Measurements from ENCODE around the gene GCK.

Gene GCK

GRCh38 chr7:44213877-44214388, 24.7 kb upstream of the GCK start:
- H3K4me3 ChIP-seq (ENCODE audit: low read depth, low read length) = no peak overlapping the region
- TF ChIP-seq CTCF (IDR thresholded peaks at IDR 0.05; ENCODE audit: low read depth, low read length) = no peak
- in situ Hi-C loops (cut with HindIII; ENCODE audit: low sequenced_read_pairs) = no loop called here
- no peak for DNase-seq (ENCODE audit: low read depth, low spot score)

- H3K4me3 ChIP-seq (ENCODE audit: low read depth, low read length) = no peak overlapping the region
- TF ChIP-seq CTCF (IDR thresholded peaks at IDR 0.05; ENCODE audit: low read depth, low read length) = no peak
- in situ Hi-C loops (cut with HindIII; ENCODE audit: low sequenced_read_pairs) = no loop called here
- no peak for DNase-seq (ENCODE audit: low read depth, low spot score)
Measured at GRCh38 chr7:44213206-44213876, 24.1 kb upstream of the GCK start.

- TF ChIP-seq CTCF (IDR thresholded peaks at IDR 0.05; ENCODE audit: low read depth, low read length) = no peak
- no peak overlapping the region for H3K4me3 ChIP-seq (ENCODE audit: low read depth, low read length)
- in situ Hi-C loops (cut with HindIII; ENCODE audit: low sequenced_read_pairs) = no loop called here
- no peak for DNase-seq (ENCODE audit: low read depth, low spot score)
Measured at GRCh38 chr7:44212581-44213184, 23.4 kb upstream of the GCK start.

GRCh38 chr7:44212018-44212417, 22.8 kb upstream of the GCK start:
- in situ Hi-C loops (cut with HindIII; ENCODE audit: low sequenced_read_pairs) = no loop called here
- no peak for DNase-seq (ENCODE audit: low read depth, low spot score)
- no peak overlapping the region for H3K4me3 ChIP-seq (ENCODE audit: low read depth, low read length)
- TF ChIP-seq CTCF (IDR thresholded peaks at IDR 0.05; ENCODE audit: low read depth, low read length) = no peak

- TF ChIP-seq CTCF (IDR thresholded peaks at IDR 0.05; ENCODE audit: low read depth, low read length) = no peak
- no peak overlapping the region for H3K4me3 ChIP-seq (ENCODE audit: low read depth, low read length)
- no peak for DNase-seq (ENCODE audit: low read depth, low spot score)
- in situ Hi-C loops (cut with HindIII; ENCODE audit: low sequenced_read_pairs) = no loop called here
Measured at GRCh38 chr7:44211126-44211675, 22.0 kb upstream of the GCK start.

GRCh38 chr7:44210107-44210506, 20.9 kb upstream of the GCK start:
- in situ Hi-C loops (cut with HindIII; ENCODE audit: low sequenced_read_pairs) = no loop called here
- no peak overlapping the region for H3K4me3 ChIP-seq (ENCODE audit: low read depth, low read length)
- no peak for TF ChIP-seq CTCF (IDR thresholded peaks at IDR 0.05; ENCODE audit: low read depth, low read length)
- no peak for DNase-seq (ENCODE audit: low read depth, low spot score)
